GM21717 (cell line): ENCODE data around the gene HIGD1C.
A peak's percentile ranks its signal among the peaks of the same experiment; 100 is the strongest.
"Not testable (repeated sequence)": the region's sequence is repeated elsewhere in the genome, so short reads cannot be mapped to it uniquely, and the experiment has no call there.

Source experiments
- ATAC-seq: cut with Tn5 transposase; IDR thresholded peaks from one replicate; pipeline ENCODE4 v1.9.1; 2021; ENCODE audit warnings: mild to moderate bottlenecking, moderate library complexity; ENCODE audit not compliant: unreplicated experiment

HIGD1C gene

DNA sequence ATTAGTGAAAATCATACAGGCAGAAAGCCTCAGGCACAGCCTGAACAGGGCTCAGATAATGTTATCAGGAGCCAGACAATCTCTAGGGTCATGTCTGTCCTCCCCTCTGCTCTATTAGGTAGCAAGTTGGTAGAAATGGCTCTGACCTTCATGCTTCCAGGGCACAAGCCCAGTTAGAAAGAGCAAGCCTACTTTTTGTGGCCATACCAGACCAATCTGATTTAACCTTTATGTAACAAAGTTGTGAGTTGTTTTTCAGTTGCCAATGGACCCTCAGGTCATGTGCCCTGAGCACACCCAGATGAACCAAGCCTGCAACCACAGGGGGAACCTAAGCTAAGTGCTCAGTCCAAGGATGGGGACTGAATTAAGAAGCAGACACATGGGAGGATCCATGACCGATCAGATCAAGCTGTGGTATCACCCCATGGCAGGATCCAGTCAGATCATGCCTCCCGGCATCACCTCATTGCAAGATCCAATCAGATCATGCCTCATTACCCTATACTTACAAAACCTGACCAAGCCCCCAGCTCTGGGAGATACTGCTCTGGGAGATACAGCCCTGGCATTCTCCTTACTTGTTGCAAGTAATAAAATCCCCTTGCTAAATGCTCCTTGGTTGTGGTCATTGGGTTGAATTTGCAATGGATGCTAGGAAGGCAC lies 18.8 kb upstream of the HIGD1C start:
- ATAC-seq, result no peak

DNA sequence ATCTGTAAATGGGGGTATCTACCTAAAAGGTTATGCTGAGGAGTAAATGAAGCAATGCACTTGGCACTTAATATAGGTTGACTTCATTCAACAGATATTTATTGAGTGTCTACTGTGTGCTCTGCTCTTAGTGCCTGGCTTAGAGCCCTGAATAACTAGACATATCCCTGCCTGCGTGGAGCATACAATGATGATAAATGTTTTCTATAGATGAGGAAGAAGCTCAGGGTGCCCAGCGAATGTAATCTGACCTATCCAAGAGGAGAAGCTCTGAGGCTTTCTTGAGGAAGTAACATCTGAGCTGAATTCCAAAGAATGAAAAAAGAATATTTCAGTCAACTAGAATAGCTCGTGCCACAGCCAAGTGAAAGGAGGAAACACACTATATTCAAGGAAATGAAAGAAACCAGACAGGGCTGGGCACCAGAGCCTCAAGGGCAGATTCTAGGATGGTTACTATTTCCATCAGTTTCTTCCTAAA lies 17.9 kb upstream of the HIGD1C start:
- ATAC-seq, result no peak

DNA sequence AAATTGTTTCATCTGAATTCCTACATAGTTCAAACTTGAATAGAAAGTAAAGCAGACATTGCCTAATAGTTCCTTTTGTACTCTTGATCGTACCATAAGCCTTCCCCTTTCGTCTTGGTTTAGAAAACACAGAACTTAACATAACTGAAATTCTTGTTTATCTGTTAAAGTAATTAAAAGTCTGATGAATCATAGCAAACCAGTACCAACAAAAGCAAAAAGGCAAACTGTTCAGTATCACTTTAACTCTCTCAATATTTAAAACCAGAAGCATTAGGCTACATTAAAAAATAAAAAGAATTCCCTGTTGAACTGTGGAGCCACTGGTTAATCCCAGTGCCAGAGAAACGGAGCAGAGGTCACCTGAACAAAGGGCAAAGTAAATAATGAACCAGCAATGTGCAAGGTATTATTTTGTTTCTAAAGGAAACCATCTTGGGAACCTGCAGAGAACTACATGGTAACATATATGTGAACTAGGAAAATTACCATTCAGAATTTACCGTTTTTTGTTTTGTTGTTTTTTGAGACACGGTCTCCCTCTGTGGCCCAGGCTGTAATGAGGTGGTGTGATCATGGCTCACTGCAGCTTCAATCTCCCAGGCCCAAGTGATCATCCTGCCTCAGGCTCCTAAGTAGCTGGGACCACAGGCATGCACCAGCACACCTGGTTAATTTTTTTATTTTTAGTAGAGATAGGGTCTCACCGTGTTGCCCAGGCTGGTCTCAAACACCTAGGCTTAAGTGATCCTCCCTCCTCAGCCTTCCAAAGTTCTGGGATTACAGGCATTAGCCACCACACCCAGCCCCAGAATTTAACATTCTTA lies 17.1 kb upstream of the HIGD1C start:
- ATAC-seq, result no peak

DNA sequence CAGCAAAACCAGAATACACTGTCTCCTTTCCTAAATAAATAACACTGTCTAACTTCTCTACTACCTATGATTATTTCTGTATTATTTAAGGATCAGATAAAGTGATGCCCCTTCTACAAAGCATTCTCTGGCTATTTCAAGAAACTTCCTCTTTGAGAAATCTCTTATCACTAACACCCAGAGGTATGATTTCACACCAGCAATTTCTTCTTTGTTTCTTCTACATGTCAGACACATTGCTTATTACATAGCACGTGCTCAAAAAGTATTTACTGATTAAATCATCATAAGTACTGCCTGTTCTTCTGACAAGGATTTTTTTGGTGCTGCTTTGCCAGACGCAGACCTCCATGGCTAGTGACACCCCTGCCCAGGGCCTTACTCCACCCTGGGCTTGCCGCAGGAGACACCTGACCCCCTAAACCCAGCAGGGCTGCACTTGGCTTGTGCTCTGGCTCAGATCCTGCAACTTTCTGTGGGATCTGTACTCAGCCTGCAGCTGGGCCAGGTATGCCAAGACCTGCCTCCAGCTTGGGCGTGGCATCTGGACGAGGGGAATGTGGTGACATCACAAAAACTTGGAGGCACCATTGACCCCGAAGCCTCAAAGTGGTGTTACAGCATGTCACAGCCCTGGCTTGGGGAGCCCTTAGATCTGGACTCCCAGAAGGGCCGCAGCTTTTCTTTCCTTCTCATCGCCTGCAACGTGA lies 15.4 kb upstream of the HIGD1C start:
- no peak for ATAC-seq

DNA sequence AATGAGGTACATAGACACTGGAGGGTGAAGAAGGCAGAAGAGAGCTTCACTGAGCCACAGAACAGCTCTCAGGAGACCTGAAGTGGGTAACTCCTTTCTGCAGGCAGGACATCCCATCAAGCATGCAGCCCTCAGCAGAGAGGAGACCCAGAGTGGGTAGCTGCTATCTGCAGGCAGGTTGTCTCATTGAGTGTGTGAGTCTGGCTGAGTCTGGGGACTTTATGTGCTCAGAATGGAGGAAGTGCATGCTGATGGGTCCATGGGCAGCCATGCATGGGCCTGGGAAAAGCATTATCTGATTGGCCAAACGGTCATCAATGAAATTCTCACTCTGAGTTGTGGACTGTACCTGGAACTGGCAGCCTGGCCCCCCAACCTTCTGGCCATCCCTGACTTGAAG lies 14.7 kb upstream of the HIGD1C start:
- no peak for ATAC-seq

DNA sequence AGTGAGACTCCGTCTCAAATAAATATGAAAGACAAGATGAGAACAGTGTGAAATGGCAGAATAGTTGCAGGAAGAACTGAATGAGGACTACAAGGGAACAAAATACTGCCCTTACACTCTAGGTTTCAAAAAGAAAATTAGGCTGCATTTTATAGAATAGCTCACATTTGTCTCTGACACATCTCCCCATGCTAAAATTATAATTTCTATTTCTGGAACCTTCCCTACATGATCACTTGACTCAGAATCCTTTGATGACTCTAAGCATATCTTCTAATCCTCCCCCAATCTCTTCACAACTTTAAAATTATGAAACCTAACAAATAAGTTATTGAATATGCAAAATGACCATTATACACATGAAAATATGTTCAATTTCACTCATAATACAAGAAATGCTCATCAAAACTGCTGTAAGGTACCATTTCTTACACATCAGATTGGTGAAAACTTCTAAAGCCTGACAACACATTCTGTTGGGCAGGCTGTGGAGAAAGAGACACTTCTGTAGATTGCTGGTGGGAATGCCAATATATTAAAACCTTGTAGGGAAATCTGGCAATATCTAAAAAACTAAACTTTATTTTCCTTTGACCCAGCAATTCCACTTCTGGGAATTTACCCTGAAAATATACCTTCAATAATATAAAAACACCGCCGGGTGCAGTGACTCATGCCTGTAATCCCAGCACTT lies 4.3 kb upstream of the HIGD1C start:
- ATAC-seq, result no peak

DNA sequence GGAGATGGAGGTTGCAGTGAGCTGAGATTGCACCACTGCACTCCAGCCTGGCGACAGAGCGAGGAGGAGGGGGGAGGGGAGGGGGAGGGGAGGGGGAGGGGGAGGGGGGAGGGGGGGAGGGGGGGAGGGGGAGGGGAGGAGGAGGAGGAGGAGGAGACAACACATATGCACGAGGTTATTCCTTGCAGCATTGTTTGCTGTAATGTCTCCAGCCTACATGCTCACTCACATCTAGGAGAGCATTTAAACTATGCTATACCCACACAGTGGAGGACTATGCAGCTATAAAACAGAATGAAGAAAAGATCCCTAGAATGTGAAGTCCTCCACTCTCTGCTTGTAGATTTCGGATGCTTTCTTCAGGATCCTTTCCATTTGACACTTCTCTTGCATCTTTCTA lies 3.5 kb upstream of the HIGD1C start:
- no peak for ATAC-seq

DNA sequence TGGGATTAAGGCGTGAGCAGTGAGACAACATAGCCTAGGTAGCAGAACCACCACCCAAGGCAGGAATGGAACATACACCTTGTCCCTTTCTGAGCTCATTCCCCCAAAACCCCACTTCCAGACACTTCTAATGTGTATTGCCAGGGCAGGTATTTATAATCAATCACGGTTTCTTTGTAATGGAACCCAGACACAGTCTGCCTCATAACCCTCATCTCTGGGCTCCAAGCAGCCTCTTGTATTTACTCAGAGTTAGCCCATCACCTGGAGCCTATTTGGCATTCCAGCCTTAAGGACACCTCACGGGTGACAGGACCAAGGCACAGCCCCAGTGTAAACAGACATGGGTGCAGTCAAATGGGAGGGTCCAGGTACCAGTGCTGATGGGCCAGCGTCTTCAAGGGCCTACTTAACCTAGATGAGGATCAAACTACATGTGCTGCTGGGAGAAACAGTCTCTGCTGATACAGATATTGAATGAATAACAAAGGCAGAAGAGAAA lies 2.5 kb upstream of the HIGD1C start:
- ATAC-seq, result no peak

DNA sequence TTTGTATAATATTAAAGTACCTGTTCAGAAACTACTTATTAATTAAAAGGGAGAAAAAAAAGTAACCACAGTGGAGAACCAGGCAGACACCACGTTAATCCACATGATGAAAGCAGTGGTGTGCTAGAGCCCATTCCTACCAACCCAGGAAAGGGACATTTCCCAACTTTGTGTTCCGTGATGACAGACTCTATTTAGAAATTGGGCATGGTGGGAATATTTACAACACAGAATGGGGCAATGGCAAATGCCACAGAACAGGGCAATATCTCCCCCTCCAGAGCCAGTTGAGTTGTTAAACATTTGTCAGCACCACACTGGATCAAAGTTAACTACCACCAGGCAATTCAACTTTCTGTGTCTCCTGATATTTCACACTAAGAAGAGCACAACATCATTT lies 1.2 kb upstream of the HIGD1C start:
- ATAC-seq, result no peak

DNA sequence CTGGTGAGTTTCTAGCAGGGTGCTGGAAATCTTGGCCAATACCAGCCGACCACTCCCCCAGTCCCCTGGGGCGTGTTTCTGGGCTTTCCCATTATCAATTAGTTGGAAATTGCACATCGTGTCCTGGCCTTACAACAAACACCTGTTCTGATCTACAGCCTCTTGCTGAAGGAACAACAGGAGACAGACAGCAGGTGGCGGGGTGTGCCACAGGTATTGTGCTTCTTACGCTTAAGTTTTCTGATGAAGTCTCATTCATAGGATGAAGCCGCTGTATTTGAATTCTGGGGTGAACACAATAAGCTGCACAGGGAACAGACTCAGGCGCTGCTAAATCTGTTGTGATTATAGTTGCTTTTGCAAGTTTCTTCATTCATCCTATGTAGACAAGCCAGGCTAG lies 703 bp downstream of the HIGD1C start:
- no peak for ATAC-seq

DNA sequence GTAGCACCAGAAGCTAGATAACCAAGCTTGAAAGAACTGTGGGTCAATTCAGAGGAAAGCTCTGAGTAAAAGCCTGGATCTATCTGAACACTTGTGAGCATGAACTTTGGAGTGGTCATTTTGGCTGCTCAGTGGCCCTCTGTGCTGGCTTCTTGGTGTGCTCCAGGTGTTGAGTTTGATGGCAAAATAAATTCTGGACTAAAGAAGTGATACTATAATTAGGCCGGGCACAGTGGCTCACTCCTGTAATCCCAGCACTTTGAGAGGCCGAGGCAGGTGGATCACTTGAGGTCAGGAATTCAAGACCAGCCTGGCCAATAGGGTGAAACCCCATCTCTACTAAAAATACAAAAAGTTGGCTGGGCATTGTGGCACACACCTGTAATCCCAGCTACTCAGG lies 2.4 kb downstream of the HIGD1C start:
- ATAC-seq, result not testable (repeated sequence)

DNA sequence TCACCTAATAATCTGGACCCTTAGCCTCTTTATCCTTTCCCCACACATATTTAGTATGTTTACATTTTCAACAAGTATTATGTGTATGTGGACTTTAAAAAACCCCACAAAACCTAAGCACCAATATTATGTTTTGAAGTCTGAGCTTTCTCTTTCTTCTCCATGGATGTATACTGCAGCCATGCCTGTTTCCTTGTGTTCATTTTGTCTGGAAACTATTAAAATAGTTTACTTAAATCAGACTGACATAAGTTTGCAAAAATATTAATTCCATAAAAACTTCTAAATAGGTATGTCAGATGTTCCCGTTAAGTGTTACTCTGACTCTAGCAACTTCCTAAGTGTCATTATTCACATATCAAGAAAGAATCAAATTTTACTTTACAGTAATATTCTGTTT lies 2.9 kb downstream of the HIGD1C start:
- no peak for ATAC-seq

DNA sequence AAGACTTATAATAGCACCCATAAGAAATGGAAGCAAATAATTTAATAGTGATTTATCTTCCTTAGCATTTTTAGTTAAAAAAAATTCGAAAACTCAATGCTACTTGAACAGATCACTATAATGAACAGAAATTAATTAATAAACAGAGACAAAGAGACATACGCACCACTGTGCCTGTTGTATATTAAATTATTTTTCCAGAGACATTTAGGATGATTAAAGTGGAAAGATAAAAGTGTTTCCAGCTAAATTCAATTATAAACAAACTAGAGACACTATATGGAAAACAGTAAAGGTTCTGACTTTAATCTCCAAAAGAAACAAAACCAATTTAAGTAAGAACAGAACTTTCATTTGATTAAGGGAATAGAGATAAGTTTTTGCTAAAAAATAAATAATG lies 3.4 kb downstream of the HIGD1C start:
- ATAC-seq, result no peak

DNA sequence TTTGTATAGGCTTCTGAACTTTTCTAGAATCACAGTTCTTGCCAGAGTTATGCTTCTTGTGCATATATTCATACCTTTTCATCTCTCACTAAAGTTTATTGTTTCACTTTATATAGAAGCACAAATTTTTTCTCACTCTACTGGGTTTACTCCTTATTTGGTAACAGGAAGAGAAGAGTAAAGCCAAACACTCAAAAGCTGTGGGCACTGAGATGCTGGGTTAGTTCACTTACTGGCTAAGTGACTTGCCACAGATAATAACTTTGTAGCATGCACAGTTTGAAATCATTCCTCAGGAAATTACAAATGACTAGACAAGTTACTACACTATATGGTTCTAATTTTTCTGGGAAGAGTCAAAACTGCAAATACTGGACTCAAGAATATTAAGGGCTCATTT lies 7.8 kb downstream of the HIGD1C start:
- ATAC-seq, result no peak

DNA sequence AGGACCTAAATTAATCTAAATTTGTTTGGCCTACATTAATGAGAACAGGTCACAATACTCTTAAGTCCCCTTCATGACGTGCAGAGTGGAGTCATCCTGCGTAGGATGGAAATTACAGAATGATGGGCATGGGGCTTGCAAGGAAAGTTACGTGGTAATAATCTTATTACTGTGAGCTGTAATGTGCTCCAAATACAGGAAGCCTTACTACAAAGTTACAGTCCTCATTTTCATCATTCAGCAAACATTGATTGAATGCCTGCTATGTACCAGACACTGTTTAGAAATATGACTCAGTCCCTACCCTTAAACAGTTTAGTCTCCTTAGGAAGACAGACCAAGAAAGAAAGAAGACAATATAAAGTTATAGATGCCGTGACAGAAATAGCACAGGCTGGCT lies 9.4 kb downstream of the HIGD1C start:
- ATAC-seq, result no peak

DNA sequence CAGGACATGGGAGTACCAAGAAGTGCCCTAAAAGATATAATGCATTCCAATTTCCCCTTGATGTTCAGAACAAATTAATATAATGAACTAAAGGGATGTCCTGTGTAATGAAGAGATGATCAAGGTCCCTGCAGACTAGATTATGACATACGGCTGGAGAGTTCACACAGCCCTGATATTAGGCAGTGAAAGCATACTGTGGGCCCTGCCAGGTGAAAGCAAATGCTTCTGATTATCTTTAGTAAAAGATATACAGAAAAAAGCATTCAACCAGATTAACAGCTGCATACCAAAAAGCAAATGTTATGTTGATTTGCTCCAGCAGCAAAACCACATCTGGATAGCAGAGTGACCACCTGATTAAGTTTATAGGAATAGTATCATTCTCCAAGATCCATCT lies 12.1 kb downstream of the HIGD1C start:
- no peak for ATAC-seq

DNA sequence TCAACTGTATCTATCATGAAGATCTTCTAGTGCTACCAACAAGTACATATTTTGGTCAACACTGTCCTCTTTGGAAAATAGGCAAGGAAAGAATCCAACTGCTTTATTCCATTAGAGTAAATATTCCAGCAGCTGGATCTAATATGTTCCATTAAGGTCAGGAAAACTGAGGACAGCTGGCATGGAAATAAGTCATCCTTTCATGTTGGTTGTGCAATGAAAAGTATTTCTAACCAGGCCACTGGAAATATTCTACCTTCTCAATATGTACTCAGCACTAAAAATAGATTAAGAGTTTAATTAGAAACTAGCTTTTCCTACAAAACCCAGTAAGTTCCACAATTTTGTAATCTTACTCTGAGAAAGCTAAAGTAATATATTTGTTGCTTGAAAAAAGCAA lies 19.6 kb downstream of the HIGD1C start:
- no peak for ATAC-seq

DNA sequence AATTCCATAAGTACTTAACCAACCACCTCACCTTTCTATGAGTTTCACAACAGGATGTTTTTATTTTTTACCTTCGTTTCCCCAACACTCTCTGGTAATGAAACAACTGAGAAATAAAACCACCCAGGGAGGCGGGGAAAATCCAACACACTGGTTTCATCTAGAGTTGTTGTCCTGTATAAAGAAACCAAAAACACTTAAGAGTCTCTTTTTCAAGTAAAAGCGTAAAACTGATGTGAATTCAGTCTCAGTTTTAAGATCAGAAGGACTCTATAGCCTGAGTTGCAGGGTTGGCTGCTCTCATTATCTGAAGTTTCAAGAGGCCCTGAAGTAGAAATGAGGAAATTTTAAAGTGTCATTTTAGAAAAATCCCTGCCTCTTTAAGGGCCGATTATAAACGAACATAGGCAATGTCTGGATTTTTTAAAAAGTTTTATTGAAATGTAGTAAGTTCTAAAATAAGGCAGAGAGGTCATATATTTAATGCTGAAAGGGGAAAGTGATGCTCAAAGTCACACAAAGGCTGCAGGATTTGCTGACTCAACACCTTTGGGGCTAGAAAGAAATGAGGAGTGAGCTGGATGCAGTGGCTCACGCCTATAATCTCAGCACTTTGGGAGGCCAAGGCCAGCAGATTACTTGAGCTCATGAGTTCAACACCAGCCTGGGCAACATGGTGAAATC lies 27.2 kb downstream of the HIGD1C start:
- ATAC-seq, result peak; percentile 73

DNA sequence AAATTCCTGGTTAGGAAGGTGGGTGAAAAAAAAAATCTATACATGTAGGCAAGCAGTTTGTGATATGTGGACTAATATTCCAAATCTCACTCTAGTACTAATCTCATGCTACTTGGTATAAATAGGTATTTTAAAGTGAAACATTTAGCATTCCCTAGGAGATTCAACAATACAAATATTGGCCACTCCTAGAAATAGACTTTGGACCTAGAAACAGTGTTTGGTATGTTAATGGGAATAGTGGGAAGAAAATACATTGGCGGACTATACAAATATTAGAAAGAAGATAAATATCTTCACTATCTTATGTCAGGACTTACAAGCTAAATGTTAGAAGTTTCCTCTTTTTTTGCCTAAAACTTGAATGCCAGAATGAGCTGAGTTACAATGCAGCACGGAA lies 28.2 kb downstream of the HIGD1C start:
- ATAC-seq, result no peak
